ENCODE results near the gene CCL28.
"Not testable (repeated sequence)": the region's sequence is repeated elsewhere in the genome, so short reads cannot be mapped to it uniquely, and the experiment has no call there.

Gene CCL28, protein sequence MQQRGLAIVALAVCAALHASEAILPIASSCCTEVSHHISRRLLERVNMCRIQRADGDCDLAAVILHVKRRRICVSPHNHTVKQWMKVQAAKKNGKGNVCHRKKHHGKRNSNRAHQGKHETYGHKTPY

DNA sequence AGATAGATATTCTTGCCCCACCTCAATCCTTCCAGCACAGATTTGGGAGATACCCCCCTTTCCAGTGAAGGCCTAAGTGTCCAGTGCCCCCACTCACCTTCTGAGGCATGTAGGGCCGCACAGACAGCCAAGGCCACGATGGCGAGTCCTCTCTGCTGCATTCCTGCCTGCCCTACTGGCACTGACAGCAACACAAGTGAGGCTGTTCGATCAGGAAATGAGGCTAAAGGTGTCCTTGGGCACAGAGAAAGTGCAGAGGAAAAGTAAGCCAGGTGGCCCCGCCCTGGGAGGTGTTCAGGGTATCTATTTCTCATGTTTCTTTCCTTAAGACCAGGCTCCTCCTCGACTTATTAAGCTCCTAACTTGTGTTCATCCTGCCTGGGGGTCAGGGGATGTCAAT, at the start of gene CCL28:
Gene CCL28 (minus strand): TSS at position 236 of the 400 bp plus-strand sequence. CDS start 75 bp downstream, at position 161.
- Histone ChIP-seq H2AFZ (ENCODE audit: low read depth) (no peak within 1 kb of the TSS), H3K27ac (no peak within 1 kb of the TSS), H3K27me3 (ENCODE audit: insufficient read depth, low read depth) (no peaks in the 10 kb centered on the region), H3K36me3 (ENCODE audit: insufficient read depth) (no peaks in the 10 kb centered on the region), H4K20me1 (ENCODE audit: insufficient read depth) (no peaks in the 10 kb centered on the region), H3K4me3 (IDR thresholded peaks at IDR 0.05; ENCODE audit: insufficient read depth, low read depth, low read length) (no peak within 1 kb of the TSS), H3K79me2 (ENCODE audit: insufficient read depth, low read depth) (no peaks in the 10 kb centered on the region), H3K4me2 (no peak within 1 kb of the TSS), H3K9ac (no peak within 1 kb of the TSS), H3K4me1 (ENCODE audit: low read depth, poor library complexity, severe bottlenecking) (no peaks in the 10 kb centered on the region)
- TF ChIP-seq, protein P1, sequence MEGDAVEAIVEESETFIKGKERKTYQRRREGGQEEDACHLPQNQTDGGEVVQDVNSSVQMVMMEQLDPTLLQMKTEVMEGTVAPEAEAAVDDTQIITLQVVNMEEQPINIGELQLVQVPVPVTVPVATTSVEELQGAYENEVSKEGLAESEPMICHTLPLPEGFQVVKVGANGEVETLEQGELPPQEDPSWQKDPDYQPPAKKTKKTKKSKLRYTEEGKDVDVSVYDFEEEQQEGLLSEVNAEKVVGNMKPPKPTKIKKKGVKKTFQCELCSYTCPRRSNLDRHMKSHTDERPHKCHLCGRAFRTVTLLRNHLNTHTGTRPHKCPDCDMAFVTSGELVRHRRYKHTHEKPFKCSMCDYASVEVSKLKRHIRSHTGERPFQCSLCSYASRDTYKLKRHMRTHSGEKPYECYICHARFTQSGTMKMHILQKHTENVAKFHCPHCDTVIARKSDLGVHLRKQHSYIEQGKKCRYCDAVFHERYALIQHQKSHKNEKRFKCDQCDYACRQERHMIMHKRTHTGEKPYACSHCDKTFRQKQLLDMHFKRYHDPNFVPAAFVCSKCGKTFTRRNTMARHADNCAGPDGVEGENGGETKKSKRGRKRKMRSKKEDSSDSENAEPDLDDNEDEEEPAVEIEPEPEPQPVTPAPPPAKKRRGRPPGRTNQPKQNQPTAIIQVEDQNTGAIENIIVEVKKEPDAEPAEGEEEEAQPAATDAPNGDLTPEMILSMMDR (conservative IDR thresholded peaks at IDR 0.05; ENCODE audit: low read depth, low read length) = no peak

DNA sequence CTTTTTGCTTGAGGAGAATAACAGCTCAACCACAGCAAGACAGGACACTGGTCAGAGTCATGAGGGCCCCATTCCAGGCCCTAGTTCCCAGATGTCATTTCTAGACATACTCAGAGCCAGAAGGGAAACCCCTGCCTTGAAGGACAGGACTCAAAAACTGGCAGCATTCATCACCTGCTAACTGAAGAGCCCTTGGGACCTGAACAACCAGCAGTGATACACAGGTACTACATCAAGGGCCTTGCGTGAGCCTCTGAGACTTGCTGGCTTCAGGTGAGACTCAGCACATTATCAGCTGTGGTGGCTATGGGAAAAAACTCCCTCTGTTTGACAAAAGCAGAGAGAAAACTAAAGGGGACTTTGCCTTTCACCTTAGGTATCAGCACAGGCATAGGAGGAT, 48.9 kb upstream of the CCL28 start:
- Histone ChIP-seq H3K4me2 (no peak overlapping the region), H4K20me1 (ENCODE audit: insufficient read depth) (no peaks in the 10 kb centered on the region), H2AFZ (ENCODE audit: low read depth) (no peak overlapping the region), H3K36me3 (ENCODE audit: insufficient read depth) (no peaks in the 10 kb centered on the region), H3K79me2 (ENCODE audit: insufficient read depth, low read depth) (no peaks in the 10 kb centered on the region), H3K27ac (no peak overlapping the region), H3K4me3 (IDR thresholded peaks at IDR 0.05; ENCODE audit: insufficient read depth, low read depth, low read length) (no peak overlapping the region), H3K9ac (no peak overlapping the region), H3K27me3 (ENCODE audit: insufficient read depth, low read depth) (no peaks in the 10 kb centered on the region), H3K4me1 (ENCODE audit: low read depth, poor library complexity, severe bottlenecking) (no peaks in the 10 kb centered on the region)
- TF ChIP-seq, protein P1 (conservative IDR thresholded peaks at IDR 0.05; ENCODE audit: low read depth, low read length) = no peak

DNA sequence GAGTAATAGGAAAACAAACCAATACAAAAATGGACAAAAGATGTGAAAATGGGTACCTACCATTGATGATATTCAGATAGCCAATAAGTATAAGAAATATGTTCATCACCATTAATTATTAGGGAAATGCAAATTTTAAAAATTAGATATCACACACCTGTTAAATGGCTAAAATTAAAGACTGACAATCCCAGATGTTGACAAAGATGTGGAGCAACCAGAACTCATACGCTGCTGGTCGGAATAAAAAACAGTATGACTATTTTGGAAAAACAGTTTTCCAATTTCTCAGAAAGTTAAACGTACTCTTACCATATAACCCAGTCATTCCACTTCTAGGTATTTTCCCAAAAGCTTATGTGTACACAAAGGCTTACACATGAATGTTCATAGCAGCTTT, 44.4 kb upstream of the CCL28 start:
- H3K4me3 ChIP-seq (IDR thresholded peaks at IDR 0.05; ENCODE audit: insufficient read depth, low read depth, low read length) = no peak overlapping the region
- TF ChIP-seq, protein P1 (conservative IDR thresholded peaks at IDR 0.05; ENCODE audit: low read depth, low read length) = no peak
- no peaks in the 10 kb centered on the region for H3K27me3 ChIP-seq (ENCODE audit: insufficient read depth, low read depth)
- no peaks in the 10 kb centered on the region for H4K20me1 ChIP-seq (ENCODE audit: insufficient read depth)
- no peak overlapping the region for H3K4me2 ChIP-seq
- no peaks in the 10 kb centered on the region for H3K79me2 ChIP-seq (ENCODE audit: insufficient read depth, low read depth)
- no peak overlapping the region for H2AFZ ChIP-seq (ENCODE audit: low read depth)
- no peak overlapping the region for H3K27ac ChIP-seq
- no peaks in the 10 kb centered on the region for H3K4me1 ChIP-seq (ENCODE audit: low read depth, poor library complexity, severe bottlenecking)
- H3K9ac ChIP-seq = no peak overlapping the region
- no peaks in the 10 kb centered on the region for H3K36me3 ChIP-seq (ENCODE audit: insufficient read depth)

DNA sequence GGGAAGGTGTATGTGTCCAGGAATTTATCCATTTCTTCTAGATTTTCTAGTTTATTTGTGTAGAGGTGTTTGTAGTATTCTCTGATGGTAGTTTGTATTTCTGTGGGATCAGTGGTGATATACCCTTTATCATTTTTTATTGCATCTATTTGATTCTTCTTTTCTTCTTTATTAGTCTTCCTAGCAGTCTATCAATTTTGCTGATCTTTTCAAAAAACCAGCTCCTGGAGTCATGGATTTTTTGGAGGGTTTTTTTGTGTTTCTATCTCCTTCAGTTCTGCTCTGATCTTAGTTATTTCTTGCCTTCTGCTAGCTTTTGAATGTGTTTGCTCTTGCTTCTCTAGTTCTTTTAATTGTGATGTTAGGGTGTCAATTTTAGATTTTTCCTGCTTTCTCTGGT, 29.4 kb upstream of the CCL28 start:
- not testable (repeated sequence) for H3K9ac ChIP-seq; H3K36me3 ChIP-seq (ENCODE audit: insufficient read depth); H3K4me3 ChIP-seq (IDR thresholded peaks at IDR 0.05; ENCODE audit: insufficient read depth, low read depth, low read length); H3K79me2 ChIP-seq (ENCODE audit: insufficient read depth, low read depth); H3K27me3 ChIP-seq (ENCODE audit: insufficient read depth, low read depth); H4K20me1 ChIP-seq (ENCODE audit: insufficient read depth); H2AFZ ChIP-seq (ENCODE audit: low read depth); H3K4me1 ChIP-seq (ENCODE audit: low read depth, poor library complexity, severe bottlenecking); H3K4me2 ChIP-seq; H3K27ac ChIP-seq

DNA sequence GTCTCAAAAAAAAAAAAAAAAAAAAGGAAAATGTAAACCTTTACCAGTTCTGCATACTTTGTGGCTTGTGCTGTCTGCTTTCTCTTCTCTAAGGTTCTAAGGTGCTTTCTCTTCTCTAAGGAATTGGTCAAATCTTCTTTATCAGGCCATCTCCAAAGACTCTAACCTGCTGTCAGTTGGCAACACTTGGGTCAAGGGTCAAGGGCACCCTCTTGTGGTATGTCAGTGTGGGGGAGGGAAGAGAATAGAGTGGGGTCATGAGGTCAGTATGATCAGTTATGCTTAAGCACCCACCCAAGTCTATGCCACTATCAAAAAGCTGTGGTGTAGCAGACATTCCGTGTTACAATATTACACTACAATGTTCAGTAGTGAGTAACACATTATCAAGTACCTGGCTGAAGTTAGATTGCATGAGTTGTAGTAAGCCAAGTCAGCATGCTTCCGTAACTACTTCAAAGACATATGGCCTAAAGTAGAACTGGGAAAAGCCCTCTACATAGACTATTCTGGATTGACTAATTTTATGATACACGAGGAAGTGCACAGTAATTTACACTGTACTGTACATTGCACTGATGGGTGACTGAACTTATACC, 25.0 kb upstream of the CCL28 start:
- H3K9ac ChIP-seq = no peak overlapping the region
- H3K79me2 ChIP-seq (ENCODE audit: insufficient read depth, low read depth) = no peaks in the 10 kb centered on the region
- H3K36me3 ChIP-seq (ENCODE audit: insufficient read depth) = no peaks in the 10 kb centered on the region
- H3K4me3 ChIP-seq (IDR thresholded peaks at IDR 0.05; ENCODE audit: insufficient read depth, low read depth, low read length) = no peak overlapping the region
- no peak overlapping the region for H3K4me2 ChIP-seq
- H3K27me3 ChIP-seq (ENCODE audit: insufficient read depth, low read depth) = no peaks in the 10 kb centered on the region
- no peak overlapping the region for H3K27ac ChIP-seq
- no peak overlapping the region for H2AFZ ChIP-seq (ENCODE audit: low read depth)
- TF ChIP-seq, protein P1 (conservative IDR thresholded peaks at IDR 0.05; ENCODE audit: low read depth, low read length) = no peak
- no peaks in the 10 kb centered on the region for H3K4me1 ChIP-seq (ENCODE audit: low read depth, poor library complexity, severe bottlenecking)
- no peaks in the 10 kb centered on the region for H4K20me1 ChIP-seq (ENCODE audit: insufficient read depth)

All from KMS-11 (cell line).